KMS-11 (cell line): ENCODE results near the gene CCIN.

Experiments used
- H2AFZ ChIP-seq: fragments of 200-600 bp; sonication (generic); 2 replicates; pipeline ENCODE4 v1.6.1; 2016; ENCODE audit warnings: antibody characterized with exemption, mixed run types, low read depth
- H3K27ac ChIP-seq: fragments of 200-600 bp; sonication (generic); 2 replicates; pipeline ENCODE4 v1.6.1; 2016; ENCODE audit warnings: mild to moderate bottlenecking, mixed run types
- H3K27me3 ChIP-seq: fragments of 200-600 bp; sonication (generic); 2 replicates; pipeline ENCODE4 v1.6.1; 2017; ENCODE audit warnings: mild to moderate bottlenecking, low read depth, mixed run types, moderate library complexity; ENCODE audit not compliant: insufficient read depth
- H3K36me3 ChIP-seq: fragments of 200-600 bp; sonication (generic); 2 replicates; pipeline ENCODE4 v1.6.1; 2017; ENCODE audit warnings: mild to moderate bottlenecking, mixed run types; ENCODE audit not compliant: insufficient read depth
- H3K4me1 ChIP-seq: fragments of 200-600 bp; sonication (generic); 2 replicates; pipeline ENCODE4 v1.6.1; 2016; ENCODE audit warnings: mild to moderate bottlenecking, low read depth, mixed run types; ENCODE audit not compliant: poor library complexity, severe bottlenecking
- H3K4me2 ChIP-seq: fragments of 200-600 bp; sonication (generic); 2 replicates; pipeline ENCODE4 v1.7.0; 2016; ENCODE audit warnings: mild to moderate bottlenecking, mixed run types
- H3K4me3 ChIP-seq: fragments of 200-600 bp; sonication (generic); IDR thresholded peaks from 2 replicates; pipeline ENCODE4 v1.6.1; 2017; ENCODE audit warnings: low read depth, low read length, mixed read lengths; ENCODE audit not compliant: insufficient read depth
- H3K79me2 ChIP-seq: fragments of 200-600 bp; sonication (generic); 2 replicates; pipeline ENCODE4 v1.6.1; 2016; ENCODE audit warnings: low read depth, mixed run types; ENCODE audit not compliant: insufficient read depth
- H3K9ac ChIP-seq: fragments of 200-600 bp; sonication (generic); 2 replicates; pipeline ENCODE4 v1.6.1; 2016; ENCODE audit warnings: mild to moderate bottlenecking, mixed run types
- H4K20me1 ChIP-seq: fragments of 200-600 bp; sonication (generic); 2 replicates; pipeline ENCODE4 v1.6.1; 2016; ENCODE audit warnings: mild to moderate bottlenecking, mixed run types; ENCODE audit not compliant: insufficient read depth
- TF ChIP-seq, protein P1 (sequence below): fragments of 200-600 bp; sonication (generic); conservative IDR thresholded peaks from 2 replicates; pipeline ENCODE4 v1.6.1; 2017; ENCODE audit warnings: low read depth, mild to moderate bottlenecking, antibody characterized with exemption, low read length, moderate library complexity, mixed read lengths

Gene CCIN

DNA sequence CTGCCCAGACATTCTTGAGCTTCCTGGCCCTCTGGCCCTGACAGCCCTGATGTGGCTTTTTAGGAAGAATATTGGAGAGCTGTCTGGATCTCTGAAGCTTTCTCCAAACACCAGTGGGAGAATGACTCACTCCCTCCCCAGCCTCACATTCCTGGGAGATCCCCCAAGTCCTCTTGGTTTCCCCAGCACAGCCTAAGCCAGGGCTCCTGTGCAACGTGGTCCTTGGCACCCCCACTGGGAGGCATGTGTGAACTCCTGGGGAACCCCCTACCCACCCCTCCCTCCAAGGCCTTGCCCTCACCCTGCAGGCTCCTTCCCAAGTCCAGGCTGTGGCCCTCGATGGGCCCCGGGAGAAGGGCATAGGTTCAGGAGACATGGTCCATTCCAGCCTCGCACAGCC is 20.0 kb upstream of the CCIN start:
- Histone ChIP-seq H3K4me2 (peak overlapping the region; percentile 32), H3K9ac (no peak overlapping the region), H3K36me3 (no peaks in the 10 kb centered on the region), H3K27ac (peak overlapping the region; percentile 66), H4K20me1 (no peaks in the 10 kb centered on the region), H3K4me3 (no peak overlapping the region), H3K27me3 (no peaks in the 10 kb centered on the region), H3K79me2 (no peaks in the 10 kb centered on the region), H2AFZ (no peak overlapping the region), H3K4me1 (peaks cover 46% of the 10 kb centered on the region)
- TF ChIP-seq, protein P1, sequence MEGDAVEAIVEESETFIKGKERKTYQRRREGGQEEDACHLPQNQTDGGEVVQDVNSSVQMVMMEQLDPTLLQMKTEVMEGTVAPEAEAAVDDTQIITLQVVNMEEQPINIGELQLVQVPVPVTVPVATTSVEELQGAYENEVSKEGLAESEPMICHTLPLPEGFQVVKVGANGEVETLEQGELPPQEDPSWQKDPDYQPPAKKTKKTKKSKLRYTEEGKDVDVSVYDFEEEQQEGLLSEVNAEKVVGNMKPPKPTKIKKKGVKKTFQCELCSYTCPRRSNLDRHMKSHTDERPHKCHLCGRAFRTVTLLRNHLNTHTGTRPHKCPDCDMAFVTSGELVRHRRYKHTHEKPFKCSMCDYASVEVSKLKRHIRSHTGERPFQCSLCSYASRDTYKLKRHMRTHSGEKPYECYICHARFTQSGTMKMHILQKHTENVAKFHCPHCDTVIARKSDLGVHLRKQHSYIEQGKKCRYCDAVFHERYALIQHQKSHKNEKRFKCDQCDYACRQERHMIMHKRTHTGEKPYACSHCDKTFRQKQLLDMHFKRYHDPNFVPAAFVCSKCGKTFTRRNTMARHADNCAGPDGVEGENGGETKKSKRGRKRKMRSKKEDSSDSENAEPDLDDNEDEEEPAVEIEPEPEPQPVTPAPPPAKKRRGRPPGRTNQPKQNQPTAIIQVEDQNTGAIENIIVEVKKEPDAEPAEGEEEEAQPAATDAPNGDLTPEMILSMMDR: no peak

DNA sequence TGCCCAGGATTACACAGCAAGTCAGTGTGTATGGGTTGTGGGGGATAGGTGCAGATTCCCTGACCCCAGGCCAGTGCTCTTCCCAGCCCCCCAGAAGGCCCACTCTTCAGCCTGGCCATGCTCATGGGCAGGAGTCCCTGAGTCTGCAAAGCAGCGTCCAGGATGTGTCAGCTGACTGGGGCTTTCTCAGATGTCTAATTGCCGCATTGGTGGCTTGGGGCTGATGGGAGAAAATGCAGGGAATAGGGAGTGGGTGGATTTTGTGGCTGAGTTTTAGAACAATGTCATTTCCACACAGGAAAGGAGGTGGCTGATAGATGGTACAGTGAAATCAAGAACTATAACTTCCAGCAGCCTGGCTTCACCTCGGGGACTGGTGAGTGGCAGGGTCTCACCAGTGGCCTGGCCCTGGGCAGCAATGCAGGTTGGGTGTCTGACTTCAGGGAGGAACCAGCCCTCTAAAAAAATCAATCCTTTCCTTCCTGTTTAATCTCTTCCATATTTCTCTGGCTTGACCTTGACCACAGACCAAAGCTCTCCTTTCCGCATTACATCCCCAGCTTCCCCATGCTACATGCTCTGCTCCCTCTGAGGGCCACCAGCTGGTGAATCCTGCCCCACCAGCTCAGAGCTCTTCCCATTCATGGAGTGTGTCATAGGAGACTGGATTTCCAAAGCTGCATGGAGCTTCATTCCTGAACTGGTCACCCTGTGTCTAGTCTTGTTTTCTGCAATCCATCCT is 18.4 kb upstream of the CCIN start:
- Histone ChIP-seq H2AFZ (no peak overlapping the region), H3K4me3 (no peak overlapping the region), H3K9ac (no peak overlapping the region), H3K27ac (no peak overlapping the region), H3K36me3 (no peaks in the 10 kb centered on the region), H3K4me2 (no peak overlapping the region), H4K20me1 (no peaks in the 10 kb centered on the region), H3K27me3 (no peaks in the 10 kb centered on the region), H3K4me1 (peaks cover 46% of the 10 kb centered on the region), H3K79me2 (no peaks in the 10 kb centered on the region)
- TF ChIP-seq, protein P1: no peak

DNA sequence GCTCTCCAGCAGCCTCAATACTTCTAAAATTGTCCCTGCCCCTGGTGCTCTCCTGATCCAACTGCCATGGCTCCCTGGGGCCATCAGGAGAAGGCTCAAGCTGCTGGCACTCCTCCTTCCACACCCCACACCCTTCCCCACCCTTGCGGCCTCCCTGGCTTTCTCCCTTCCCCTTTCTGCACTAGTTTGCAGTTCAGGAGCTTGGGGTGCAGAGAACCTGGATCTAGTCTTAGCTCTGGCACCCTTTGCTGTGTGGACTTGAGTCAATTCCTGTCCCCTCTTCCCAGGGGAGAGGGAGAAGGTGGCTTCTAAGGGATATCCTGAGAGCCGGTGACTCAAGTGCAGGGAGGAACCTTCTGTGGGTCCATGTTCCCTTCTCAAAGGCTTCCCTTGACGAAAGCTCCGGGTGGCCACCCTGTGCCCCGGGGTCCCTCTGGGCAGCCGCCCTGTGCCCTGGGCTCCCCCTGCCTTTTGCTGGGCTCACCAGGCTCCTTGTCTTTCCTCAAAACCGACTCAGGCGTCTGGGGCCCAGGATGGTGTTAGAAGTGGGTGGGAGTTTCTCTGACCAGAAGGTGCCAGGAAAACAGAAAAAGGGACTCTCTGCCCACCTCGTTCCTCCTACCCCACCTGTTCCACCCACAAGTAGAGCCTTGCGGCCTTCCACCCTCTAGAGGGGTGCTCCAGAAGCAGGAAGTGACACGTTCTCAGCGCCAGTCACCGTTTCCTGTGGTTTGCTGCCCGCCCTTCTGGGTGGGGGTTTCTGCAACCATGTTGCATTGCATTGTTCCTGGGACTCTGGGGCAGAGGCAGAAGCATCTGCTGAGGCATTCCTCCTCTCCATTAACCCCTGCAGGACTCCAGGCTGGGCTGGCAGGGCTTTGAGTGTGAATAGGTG is 17.6 kb upstream of the CCIN start:
- Histone ChIP-seq H3K4me1 (peaks cover 46% of the 10 kb centered on the region), H3K4me3 (no peak overlapping the region), H3K36me3 (no peaks in the 10 kb centered on the region), H3K27ac (peak overlapping the region; percentile 41), H4K20me1 (no peaks in the 10 kb centered on the region), H3K79me2 (no peaks in the 10 kb centered on the region), H3K27me3 (no peaks in the 10 kb centered on the region), H3K4me2 (0 out of 2 replicates have a peak overlapping the region, but pooled peaks have one; percentile 29), H3K9ac (peak overlapping the region; percentile 18; the same call in 1 of the 2 replicates), H2AFZ (peak overlapping the region; percentile 52)
- TF ChIP-seq, protein P1: no peak

DNA sequence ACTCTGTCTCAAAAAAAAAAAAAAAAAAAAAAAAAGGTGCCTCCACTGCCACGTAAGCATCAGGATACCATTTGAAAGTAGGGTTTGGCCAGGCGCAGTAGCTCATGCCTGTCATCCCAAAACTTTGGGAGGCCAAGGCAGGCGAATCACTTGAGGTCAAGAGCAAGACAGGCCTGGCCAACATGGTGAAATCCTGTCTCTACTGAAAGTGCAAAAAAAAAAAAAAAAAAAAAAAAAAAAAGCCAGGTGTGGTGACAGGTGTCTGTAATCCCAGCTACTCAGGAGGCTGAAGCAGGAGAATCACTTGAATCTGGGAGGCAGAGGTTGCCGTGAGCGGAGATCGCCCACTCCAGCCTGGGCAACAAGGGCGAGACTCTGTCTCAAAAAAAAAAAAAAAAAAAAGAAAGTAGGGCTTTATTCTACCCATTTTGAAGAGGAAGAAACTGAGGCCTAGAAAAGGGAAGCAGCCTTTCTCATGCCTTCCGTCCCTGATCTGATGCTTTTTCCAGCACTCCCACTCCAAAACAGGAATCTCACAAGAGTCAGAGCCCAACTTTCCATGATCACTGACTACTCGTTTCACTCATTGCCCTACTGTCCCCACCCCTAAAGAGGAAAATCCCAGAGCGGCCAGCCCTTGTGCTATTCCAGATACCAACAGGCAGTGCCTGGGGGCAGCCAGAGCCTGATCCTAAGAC is 16.3 kb upstream of the CCIN start:
- Histone ChIP-seq H3K27ac (no peak overlapping the region), H3K4me1 (peaks cover 38% of the 10 kb centered on the region), H2AFZ (no peak overlapping the region), H3K27me3 (no peaks in the 10 kb centered on the region), H4K20me1 (no peaks in the 10 kb centered on the region), H3K4me3 (no peak overlapping the region), H3K36me3 (no peaks in the 10 kb centered on the region), H3K79me2 (no peaks in the 10 kb centered on the region), H3K9ac (no peak overlapping the region), H3K4me2 (no peak overlapping the region)
- TF ChIP-seq, protein P1: no peak
